GM13977 (cell line): ENCODE data around the gene RBPJ.
"Not testable (repeated sequence)": the region's sequence is repeated elsewhere in the genome, so short reads cannot be mapped to it uniquely, and the experiment has no call there.

Source experiments
- DNase-seq: peaks from one replicate; pipeline ENCODE4 v3.0.0; 2012; ENCODE audit warnings: low spot score
- in situ Hi-C: fragments of 300-500 bp; cut with MboI; formaldehyde crosslinking; loops from one replicate; pipeline ENCODE4 v1.12.0; 2022; ENCODE audit warnings: low sequenced_read_pairs, low pct_unique_long_range_greater_than_20kb, mixed read lengths, inconsistent platforms; ENCODE audit not compliant: unreplicated experiment
- TF ChIP-seq, protein P1 (sequence below): IDR thresholded peaks from 2 replicates; pipeline ENCODE4 v1.5.1; 2012; ENCODE audit warnings: mild to moderate bottlenecking, control low read depth; ENCODE audit not compliant: insufficient read depth; ENCODE audit errors: extremely low read depth, missing control alignments

The RBPJ gene

GRCh38 chr4:26385690-26386089 is 64.9 kb downstream of the RBPJ start:
- DNase-seq = no peak
- TF ChIP-seq, protein P1, sequence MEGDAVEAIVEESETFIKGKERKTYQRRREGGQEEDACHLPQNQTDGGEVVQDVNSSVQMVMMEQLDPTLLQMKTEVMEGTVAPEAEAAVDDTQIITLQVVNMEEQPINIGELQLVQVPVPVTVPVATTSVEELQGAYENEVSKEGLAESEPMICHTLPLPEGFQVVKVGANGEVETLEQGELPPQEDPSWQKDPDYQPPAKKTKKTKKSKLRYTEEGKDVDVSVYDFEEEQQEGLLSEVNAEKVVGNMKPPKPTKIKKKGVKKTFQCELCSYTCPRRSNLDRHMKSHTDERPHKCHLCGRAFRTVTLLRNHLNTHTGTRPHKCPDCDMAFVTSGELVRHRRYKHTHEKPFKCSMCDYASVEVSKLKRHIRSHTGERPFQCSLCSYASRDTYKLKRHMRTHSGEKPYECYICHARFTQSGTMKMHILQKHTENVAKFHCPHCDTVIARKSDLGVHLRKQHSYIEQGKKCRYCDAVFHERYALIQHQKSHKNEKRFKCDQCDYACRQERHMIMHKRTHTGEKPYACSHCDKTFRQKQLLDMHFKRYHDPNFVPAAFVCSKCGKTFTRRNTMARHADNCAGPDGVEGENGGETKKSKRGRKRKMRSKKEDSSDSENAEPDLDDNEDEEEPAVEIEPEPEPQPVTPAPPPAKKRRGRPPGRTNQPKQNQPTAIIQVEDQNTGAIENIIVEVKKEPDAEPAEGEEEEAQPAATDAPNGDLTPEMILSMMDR = no peak
- in situ Hi-C loops = no loop called here

- TF ChIP-seq, protein P1 = no peak
- no peak for DNase-seq
- in situ Hi-C loops = no loop called here
Observed at GRCh38 chr4:26386386-26386785, 65.6 kb downstream of the RBPJ start.

GRCh38 chr4:26388671-26389070 is 67.9 kb downstream of the RBPJ start:
- TF ChIP-seq, protein P1 = no peak
- no peak for DNase-seq
- in situ Hi-C loops = no loop called here

DNA sequence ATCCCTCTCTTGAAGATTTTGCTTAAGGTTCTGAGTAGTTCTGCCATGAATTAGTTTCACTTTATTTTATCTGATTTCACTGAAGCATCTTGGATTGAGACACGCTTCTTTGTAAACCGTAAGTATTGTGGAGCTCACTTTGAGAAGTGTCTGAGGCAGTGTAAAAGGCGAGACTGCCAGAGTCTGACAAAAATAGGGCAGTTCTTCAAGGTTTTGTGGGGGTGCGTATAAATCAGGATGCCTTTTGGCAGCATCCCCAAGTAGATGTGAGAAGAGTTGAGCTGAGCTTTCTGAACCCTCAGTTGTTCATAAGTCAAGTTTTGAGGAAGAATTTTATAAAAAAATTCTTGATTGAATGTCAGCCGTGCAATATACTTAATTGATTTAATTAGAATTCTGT is 76.3 kb downstream of the RBPJ start:
- in situ Hi-C loops = no loop called here
- DNase-seq = no peak
- TF ChIP-seq, protein P1 = no peak

DNA sequence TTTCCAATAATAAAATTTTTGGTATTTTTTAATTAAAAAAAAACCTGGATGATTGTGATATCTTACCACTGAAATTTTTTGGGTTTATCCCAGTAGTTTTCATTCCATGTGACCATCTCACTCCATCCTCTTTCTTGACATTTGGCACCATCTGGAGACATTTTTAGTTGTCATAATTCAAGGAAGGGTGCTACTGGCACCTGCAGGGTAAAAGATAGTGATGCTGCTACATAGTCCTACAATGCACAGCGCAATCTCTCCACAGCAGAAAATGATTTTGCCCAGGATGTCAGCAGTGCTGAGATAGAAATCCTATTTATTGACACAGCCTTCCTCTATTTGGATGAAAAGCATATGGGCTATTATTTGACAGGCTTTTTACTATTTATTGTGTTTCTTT is 79.3 kb downstream of the RBPJ start:
- TF ChIP-seq, protein P1 = no peak
- in situ Hi-C loops = loop anchor here (10.0 kb wide), 1 partner anchor 335 kb away; no protein-coding TSS in a partner anchor
- DNase-seq = no peak

DNA sequence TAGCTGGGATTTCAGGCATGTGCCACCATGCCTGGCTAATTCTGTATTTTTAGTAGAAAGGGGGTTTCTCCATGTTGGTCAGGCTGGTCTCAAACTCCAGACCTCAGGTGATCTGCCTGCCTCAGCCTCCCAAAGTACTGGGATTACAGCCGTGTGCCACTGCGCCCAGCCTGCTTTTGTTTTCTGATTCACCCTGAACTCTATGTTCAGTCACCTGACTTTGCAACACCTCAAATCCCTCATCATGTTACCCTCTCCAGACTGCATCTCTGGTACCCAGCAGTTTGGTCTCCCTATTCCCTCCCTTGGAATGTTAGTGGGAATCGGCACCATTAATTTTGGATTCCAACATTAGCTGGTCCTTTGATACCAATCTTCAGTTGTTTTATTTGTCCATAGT is 81.2 kb downstream of the RBPJ start:
- in situ Hi-C loops = loop anchor here (10.0 kb wide), 1 partner anchor 337 kb away; no protein-coding TSS in a partner anchor
- not testable (repeated sequence) for DNase-seq

DNA sequence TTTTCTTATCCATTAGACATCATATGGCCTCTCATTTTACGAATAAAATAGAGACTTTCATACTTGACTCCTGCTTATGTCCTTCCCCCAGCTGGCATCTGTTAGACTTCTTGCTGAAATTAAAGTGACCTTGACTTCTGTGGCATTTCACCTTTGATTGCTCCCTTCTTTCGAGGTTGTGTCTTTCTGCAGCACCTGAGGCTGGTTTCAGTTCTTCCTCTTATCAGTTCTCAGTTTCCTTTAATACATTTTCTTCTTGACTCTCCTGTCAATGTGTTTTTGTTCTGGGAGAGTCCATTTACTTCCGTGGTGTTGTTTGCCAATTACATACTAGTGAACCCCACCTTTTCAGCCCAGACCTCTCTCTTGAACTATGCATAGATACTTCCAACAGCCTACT is 81.6 kb downstream of the RBPJ start:
- TF ChIP-seq, protein P1 = no peak
- in situ Hi-C loops = loop anchor here (10.0 kb wide), 1 partner anchor 338 kb away; no protein-coding TSS in a partner anchor
- DNase-seq = no peak
